HG03442 (cell line): Measurements from ENCODE around the gene DKK1.
"Not testable (repeated sequence)": the region's sequence is repeated elsewhere in the genome, so short reads cannot be mapped to it uniquely, and the experiment has no call there.

Source experiments
- ATAC-seq: cut with Tn5 transposase; IDR thresholded peaks from one replicate; pipeline ENCODE4 v1.9.1; 2021; ENCODE audit warnings: mild to moderate bottlenecking, moderate library complexity; ENCODE audit not compliant: unreplicated experiment

DKK1 gene

DNA sequence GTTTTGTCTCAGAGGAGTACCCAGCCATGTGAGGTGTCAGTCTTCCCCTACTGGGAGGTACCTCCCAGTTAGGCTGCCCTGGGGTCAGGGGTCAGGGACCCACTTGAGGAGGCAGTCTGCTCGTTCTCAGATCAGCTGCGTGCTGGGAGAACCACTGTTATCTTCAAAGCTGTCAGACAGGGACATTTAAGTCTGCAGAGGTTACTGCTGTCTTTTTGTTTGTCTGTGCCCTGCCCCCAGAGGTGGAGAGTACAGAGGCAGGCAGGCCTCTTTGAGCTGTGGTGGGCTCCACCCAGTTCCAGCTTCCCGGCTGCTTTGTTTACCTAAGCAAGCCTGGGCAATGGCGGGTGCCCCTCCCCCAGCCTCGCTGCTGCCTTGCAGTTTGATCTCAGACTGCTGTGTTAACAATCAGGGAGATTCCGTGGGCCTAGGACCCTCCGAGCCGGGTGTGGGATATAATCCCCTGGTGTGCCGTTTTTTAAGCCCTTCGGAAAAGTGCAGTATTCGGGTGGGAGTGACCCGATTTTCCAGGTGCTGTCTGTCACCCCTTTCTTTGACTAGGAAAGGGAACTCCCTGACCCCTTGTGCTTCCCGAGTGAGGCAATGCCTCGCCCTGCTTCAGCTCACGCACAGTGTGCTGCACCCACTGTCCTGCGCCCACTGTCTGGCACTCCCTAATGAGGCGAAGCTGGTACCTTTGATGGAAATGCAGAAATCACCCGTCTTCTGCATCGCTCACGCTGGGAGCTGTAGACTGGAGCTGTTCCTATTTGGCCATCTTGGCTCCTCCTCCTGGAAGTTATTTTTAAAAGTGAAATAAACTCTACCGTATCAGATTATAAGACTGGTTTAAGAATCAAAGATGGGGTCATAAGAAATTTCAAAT, 51.7 kb downstream of the DKK1 start:
- ATAC-seq: not testable (repeated sequence)
